ENCODE results near the gene SDK1.

DNA sequence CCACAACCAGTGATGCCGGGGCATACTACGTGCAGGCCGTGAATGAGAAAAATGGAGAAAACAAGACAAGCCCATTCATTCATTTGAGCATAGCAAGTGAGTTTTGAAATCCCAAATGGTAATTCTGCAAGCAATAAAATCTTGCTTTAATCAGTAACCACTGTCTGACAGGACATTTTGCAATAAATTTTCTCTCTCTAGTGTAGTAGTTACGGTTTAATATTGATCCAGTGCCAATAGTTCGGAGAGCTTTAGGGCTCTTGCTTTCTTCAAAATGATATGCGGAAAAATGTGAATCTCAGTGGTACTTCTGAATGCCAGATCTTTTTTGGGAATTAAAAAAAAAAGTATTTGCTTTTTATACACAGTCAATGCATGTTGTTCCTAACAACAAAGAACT is 520.4 kb downstream of the SDK1 start:
- TF ChIP-seq CTCF (IDR thresholded peaks at IDR 0.05 in 4 of 5, conservative IDR thresholded peaks at IDR 0.05 in 1 of 5) (no peak), POLR2A (IDR thresholded peaks at IDR 0.05) (no peak)
